HuH-7 (cell line): ENCODE measurements around the gene HOXB3.

ENCODE experiments used
- DNase-seq: peaks from one replicate; pipeline ENCODE4 v3.0.0; 2011; ENCODE audit warnings: low spot score

Gene HOXB3

GRCh38 chr17:48625495-48626244 lies 35.6 kb upstream of the HOXB3 start:
- DNase-seq = peak; percentile 90

DNA sequence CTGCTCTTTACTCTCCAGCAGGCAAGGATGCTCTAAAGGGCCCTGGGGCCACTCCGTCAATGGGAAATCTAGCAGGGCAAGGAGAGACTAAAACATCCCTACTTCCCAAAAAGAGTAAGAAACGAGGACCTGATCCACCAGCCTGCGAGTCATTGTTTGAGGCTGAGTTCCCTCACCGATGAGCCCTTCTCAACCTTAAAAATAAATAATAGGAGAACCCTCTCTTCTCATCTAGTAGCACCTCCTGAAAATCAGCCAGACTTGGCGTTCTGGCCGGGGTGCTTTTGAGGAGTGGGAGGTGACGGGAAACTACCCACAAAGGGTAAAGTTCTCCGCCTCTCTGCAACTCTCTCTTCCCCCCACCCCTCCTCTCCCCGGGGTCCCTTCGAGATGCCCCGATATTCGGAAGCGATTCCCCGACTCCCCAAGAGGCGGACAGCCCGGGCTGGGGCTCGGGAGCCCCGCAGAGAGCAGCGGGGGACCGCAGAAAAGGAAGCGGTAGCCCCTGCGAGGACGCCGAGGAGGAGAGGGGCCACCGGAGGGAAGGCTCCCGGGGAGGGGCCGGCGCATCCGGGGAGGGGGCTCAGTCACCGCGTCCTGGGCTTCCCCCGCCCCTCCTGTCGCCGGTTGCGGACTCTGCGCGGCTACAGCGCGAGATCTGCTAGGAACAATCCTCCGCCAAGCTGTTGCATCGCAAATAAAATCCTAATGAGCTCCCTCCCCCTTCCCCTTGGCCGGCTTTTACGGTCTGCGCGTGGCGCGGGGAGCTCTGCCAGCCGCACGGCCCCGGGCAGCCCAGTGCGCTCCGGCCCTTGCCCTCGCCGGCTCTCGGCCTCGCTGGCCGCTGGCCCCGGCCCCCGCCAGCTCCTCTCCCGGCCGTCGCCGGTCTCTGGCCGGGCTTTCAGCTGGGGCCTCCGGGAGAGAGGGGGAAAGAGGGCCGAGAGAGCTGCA lies 34.8 kb upstream of the HOXB3 start:
- DNase-seq = no peak

- no peak for DNase-seq
These were observed 34.1 kb upstream of the HOXB3 start for GRCh38 chr17:48624118-48624517.

DNA sequence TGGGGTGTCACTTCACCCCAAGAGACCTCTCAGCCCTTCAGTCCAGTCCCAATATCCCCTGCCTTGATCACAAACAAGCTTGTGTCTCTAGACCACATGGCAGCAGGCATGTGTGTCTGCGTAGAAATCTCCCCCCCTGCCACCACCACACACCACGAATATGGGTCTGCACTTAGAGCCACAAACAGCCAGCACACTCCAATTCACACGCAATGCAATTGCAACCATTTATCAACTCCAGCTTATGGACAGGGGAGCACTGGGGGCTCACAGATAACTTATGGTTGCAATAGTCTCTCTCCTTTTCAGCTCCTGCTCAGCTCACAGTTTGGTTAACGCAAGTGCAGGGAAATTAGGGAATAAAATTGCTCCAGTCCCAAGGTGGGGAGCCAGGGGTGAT lies 33.5 kb upstream of the HOXB3 start:
- no peak for DNase-seq

- DNase-seq = no peak
These were observed 32.8 kb upstream of the HOXB3 start for GRCh38 chr17:48622857-48623256.

- DNase-seq = no peak
These were observed 31.7 kb upstream of the HOXB3 start for GRCh38 chr17:48621410-48622392.

GRCh38 chr17:48620461-48621139 lies 30.6 kb upstream of the HOXB3 start:
- no peak for DNase-seq

GRCh38 chr17:48619826-48620449 lies 29.9 kb upstream of the HOXB3 start:
- no peak for DNase-seq

DNA sequence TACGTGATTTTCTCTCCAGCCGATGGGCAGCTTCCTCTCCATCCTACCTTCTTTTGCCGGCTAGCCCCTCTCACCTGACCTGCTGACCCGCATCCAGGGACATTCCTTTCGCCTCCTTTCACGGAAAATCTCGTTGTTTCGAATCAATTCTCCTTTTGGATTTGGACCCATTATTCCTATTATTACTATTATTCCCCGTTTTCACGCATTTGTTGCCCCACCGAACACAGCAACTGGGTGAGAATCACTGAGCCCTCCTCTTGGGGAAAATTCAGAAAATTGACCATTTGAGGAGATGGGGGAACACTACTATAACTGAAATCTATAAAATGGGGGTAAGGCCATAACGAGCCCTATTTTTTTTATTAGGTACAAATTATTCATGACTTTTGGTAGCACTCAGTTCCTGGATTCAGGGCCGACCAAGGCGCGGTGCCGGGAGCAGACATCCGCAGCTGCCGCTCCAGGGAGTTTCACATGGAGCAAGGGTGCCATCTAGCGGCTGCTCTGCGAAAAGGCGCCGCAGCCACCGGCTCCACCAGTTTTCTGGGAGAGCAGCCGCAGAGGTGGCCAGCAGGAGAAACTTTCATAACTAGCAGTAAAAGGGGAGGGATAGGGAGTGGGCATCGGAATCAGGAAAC lies 28.3 kb upstream of the HOXB3 start:
- peak; percentile 99 for DNase-seq

- no peak for DNase-seq
These were observed 27.6 kb upstream of the HOXB3 start for GRCh38 chr17:48617471-48618255.

DNA sequence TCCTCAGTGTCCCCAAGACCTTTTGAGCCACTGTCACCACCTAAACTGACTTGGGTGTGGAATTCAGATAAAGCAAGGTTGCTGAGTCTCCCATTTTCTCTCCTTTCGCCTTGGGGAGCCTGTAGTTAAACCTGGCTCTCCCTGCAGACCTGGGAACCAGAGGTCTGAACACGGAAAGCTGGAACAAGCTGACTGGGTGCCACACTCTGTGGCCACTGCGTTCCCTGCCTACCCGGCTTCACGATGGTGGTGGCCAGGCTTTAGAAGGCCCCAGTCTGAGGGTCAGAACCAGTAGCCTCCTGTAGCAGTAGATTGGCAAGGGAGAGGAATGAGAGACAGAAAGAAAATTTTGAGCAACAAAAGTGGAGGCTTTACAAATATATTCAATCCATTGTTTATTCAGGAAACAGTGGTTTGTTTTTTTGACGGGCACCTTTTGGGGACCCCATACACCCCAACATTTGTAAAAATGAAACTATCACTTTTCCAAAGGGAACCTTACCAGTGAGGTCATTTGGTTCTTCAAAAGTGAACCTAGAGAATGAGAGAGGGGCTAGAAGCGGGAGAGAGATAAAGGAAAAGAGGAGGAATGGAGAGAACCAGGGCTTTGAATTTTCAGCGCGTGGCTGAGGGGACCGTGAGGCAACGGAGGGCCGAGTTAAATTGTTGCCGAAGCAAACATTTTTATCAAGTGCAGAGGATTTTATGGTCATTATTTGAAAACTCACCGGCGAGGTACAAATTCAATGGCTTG lies 26.9 kb upstream of the HOXB3 start:
- DNase-seq = no peak

GRCh38 chr17:48615963-48616716 lies 26.1 kb upstream of the HOXB3 start:
- DNase-seq = no peak

DNA sequence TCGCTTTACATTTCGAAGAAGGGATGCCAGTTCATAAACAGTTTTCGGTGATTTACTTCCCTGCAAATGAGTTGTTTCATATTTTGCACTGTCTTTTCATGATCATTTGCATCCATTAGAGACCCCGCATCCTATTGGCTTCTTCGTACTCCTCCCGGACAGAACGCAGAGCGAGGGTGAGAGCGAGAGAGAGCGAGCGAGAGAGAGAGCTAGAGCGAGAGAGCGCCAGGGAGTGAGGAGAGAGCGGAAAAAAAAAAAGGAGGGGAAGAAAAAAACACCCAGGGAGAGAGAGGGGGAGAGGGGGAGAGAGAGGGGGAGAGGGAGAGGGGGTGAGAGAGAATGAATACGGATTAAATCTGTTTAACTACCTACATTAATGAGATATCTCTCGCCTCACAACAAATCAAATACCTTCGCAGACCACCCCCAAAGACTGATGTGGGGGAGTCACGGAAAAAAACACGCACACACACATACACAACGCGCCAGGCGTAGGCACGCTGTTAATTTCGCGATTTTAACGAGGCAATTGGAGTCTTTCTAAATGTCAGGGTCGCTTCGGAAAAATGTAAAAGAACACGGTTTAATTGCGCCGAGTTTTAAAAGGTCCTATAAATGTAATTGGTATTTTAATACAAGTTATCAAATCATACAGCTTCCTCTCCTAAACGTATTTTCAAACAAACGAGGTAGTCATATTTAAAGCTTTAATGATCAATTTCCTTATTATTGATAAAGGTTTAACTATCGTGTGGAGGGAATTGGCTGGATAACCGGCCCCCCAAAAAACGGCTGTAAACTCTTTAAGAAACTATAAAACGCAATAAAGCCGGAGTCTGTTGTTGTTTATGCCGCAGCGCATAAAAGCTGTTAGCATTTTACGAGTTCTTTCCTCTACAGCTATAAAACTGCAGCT lies 25.3 kb upstream of the HOXB3 start, which contains the start of gene HOXB8:
TSS of gene HOXB8 (minus strand) at position 246 of the 916 bp plus-strand sequence. CDS start 588 bp downstream, outside the sequence.
- DNase-seq = no peak

DNA sequence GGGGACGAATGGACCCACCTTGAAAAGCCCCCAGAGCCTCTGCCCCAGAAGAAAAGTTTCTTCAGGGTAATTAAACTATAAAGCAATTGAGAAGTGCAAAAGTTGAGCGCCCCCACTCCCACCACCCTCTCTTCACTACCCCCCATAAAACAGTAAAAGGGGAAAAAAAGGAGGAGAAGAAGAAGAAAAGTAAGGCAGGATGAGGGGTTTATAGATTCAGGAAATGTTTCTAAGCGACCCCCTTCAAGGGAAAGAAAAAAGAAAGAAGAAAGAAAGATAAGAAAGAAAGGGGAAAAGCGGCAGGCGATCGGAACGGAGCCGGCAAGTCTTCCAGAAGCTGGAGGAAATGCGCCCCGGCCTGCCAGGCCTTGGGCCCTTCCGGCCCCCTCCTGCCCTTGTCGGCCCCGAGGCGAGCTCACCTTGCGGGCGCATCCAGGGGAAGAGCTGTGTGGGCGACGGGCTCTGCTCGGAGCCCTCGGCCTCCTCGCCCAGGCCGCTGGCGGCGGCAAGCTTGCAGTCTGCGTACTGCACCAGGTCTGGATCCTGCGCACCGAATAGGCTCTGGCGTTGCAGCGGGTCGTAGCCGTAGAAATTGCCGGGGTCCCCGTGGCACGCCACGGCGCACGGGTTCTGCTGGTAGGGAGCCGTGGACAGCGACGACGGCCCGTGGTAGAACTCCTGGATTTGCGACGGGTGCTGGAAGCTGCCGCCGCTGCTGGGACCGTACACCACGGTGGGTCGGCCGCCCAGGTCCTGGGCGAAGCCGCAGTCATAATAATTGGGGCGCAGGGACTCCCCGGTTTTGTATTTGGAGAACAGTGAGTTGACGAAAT lies 24.0 kb upstream of the HOXB3 start:
- DNase-seq = no peak

DNA sequence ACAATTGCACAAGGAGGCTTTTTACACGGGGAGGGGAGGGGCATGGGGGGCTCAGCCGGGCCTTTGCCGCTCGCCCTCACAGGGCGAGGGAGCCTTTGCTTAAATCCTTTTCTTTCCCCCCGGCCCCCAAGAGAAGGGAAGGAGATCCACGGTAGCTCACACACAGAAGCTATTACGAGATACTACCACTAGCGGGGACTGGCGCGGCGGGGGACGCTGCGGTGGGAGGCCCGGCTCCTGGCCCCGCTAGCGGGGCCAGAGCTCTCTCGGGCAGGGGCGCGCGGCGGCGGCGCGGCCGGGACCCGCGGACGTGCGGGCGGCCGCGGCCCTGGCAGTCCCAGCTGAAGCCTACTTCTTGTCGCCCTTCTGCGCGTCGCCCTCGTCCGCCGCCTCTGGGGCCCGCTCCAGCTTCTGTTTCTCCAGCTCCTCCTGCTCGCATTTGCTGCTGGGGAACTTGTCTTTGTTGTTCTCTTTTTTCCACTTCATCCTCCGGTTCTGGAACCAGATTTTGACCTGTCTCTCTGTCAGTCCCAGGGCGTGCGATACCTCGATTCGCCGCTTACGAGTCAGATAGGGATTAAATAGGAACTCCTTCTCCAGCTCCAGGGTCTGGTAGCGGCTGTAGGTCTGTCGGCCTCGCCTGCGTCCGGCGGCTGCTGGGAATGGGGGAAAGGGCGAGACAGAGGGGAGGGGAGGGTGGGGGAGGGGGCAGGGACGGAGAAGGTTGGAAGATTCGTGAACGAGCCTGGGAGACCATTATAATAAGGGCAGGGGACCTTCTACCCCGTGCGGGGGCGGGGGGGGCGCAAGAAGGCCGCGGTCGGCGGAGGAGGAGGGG lies 23.0 kb upstream of the HOXB3 start:
- no peak for DNase-seq
